Chondrocyte (in vitro differentiated cells): ENCODE results near the gene IBA57. TPM values are rescaled to one million over a fixed set of nuclear protein-coding genes. Genes with fewer than 3 reads are reported as not detected.

ENCODE experiments used
- DNase-seq: peaks from one replicate; pipeline ENCODE4 v3.0.0; 2021; ENCODE audit warnings: mixed read lengths, low spot score
- H3K27ac Mint-ChIP-seq: one replicate; pipeline ENCODE4 v1.8.0; 2021; ENCODE audit warnings: mild to moderate bottlenecking, moderate library complexity, mixed read lengths; ENCODE audit not compliant: unreplicated experiment
- H3K27me3 Mint-ChIP-seq: 2 replicates; pipeline ENCODE4 v1.8.0; 2021; ENCODE audit warnings: low read depth, mixed read lengths
- H3K36me3 Mint-ChIP-seq: 2 replicates; pipeline ENCODE4 v1.8.0; 2021; ENCODE audit warnings: low read depth, mixed read lengths
- H3K4me1 Mint-ChIP-seq: 2 replicates; pipeline ENCODE4 v1.8.0; 2021; ENCODE audit warnings: low read depth, mild to moderate bottlenecking, mixed read lengths
- H3K4me3 Mint-ChIP-seq: one replicate; pipeline ENCODE4 v1.8.0; 2021; ENCODE audit warnings: mild to moderate bottlenecking, moderate library complexity, mixed read lengths; ENCODE audit not compliant: unreplicated experiment
- H3K9me3 Mint-ChIP-seq: 2 replicates; pipeline ENCODE4 v1.8.0; 2021; ENCODE audit warnings: low read depth, mixed read lengths
- total RNA-seq: library from RNA; stranded (reverse); gene quantifications from 3 replicates; pipeline ENCODE4 v1.2.1, GENCODE V29; 2021
- TF ChIP-seq, protein P1 (sequence below): fragments of 200-600 bp; sonication (generic); IDR thresholded peaks from 2 replicates; pipeline ENCODE4 v1.5.0; 2021; ENCODE audit warnings: antibody characterized with exemption, mild to moderate bottlenecking, moderate library complexity

The IBA57 gene
- total RNA-seq, 1 donor from 2014 or later = 5.2 TPM

DNA sequence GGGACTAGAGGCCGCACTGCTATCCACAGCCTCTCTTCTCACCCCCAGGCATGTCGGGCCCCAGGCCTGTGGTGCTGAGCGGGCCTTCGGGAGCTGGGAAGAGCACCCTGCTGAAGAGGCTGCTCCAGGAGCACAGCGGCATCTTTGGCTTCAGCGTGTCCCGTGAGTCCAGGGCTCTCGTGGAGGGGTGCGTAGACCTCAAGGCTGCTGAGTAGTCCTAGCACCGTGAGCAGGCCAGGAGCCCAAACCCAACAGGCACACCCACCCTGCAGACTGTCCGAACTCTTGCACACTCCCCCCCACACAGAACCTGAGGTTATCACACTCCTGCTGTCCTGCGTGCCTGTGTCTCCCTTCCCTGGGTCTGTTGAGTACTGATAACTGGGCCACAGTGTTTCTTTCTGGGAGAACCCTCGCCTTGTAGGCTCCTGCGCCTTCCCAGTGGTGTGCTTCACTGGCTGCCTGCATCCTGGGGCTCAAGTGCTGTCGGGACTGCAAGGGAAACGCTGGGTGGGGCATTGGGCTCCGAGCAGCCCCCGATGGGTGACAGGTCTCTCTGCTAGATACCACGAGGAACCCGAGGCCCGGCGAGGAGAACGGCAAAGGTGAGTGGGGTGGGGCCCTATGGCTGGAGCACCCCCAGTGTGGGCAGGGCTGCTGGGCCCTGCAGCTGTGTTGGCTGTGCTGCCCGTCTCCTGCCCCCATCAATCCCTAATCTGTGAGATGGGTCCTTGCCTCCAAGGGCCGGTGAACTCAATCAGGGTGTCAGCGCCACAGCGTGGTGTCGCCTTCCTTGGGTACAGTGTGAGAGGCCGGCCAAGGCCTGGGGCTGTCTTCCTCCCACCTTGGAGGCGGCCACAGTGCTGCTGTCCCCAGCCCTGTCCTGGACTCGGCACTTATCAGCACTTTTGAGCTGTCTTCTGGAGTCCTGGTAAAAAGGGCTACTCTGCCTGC lies 19.9 kb upstream of the IBA57 start:
- DNase-seq = peak; percentile 92

DNA sequence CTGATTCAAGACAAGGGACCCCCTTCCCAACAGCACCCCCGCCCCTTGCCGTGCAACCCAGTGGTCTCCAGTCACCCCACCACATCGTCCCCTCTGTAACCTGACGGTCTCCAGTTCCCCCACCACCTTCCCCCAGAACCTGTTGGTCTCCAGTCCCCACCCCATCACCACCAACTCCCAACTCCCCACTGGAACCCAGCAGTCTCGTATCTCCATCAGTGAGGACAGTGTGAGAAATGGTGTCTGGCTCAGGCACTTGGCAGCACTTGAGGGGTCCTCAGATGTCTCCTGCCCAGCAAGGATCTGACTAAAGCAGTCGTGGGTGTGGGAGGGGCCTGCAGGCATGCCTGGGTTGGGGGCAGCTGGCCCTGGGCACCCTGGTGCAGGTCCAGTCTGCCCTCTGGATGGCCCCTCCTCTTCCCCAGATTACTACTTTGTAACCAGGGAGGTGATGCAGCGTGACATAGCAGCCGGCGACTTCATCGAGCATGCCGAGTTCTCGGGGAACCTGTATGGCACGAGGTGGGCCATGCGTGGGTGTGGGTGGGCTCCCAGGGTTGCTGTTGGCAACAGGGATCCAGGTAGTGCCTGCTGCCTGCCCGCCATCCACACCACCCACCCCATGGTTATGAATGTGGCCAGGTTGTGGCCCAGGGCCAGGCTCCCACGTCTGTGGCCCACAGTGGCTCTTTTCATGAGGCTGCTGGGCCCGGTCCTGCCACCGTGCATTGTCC lies 19.0 kb upstream of the IBA57 start:
- Mint-ChIP-seq H3K4me3 (no peak overlapping the region), H3K9me3 (no peaks in the 10 kb centered on the region), H3K36me3 (no peaks in the 10 kb centered on the region), H3K27me3 (no peaks in the 10 kb centered on the region), H3K4me1 (peaks cover 24% of the 10 kb centered on the region), H3K27ac (no peak overlapping the region)
- TF ChIP-seq, protein P1, sequence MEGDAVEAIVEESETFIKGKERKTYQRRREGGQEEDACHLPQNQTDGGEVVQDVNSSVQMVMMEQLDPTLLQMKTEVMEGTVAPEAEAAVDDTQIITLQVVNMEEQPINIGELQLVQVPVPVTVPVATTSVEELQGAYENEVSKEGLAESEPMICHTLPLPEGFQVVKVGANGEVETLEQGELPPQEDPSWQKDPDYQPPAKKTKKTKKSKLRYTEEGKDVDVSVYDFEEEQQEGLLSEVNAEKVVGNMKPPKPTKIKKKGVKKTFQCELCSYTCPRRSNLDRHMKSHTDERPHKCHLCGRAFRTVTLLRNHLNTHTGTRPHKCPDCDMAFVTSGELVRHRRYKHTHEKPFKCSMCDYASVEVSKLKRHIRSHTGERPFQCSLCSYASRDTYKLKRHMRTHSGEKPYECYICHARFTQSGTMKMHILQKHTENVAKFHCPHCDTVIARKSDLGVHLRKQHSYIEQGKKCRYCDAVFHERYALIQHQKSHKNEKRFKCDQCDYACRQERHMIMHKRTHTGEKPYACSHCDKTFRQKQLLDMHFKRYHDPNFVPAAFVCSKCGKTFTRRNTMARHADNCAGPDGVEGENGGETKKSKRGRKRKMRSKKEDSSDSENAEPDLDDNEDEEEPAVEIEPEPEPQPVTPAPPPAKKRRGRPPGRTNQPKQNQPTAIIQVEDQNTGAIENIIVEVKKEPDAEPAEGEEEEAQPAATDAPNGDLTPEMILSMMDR = no peak
- no peak for DNase-seq

More for the DNA sequence above, 19.9 kb upstream of the IBA57 start:
- Mint-ChIP-seq H3K4me1 (peaks cover 32% of the 10 kb centered on the region), H3K27ac (no peak overlapping the region), H3K4me3 (no peak overlapping the region), H3K27me3 (no peaks in the 10 kb centered on the region), H3K36me3 (no peaks in the 10 kb centered on the region), H3K9me3 (no peaks in the 10 kb centered on the region)
- TF ChIP-seq, protein P1 = no peak

DNA sequence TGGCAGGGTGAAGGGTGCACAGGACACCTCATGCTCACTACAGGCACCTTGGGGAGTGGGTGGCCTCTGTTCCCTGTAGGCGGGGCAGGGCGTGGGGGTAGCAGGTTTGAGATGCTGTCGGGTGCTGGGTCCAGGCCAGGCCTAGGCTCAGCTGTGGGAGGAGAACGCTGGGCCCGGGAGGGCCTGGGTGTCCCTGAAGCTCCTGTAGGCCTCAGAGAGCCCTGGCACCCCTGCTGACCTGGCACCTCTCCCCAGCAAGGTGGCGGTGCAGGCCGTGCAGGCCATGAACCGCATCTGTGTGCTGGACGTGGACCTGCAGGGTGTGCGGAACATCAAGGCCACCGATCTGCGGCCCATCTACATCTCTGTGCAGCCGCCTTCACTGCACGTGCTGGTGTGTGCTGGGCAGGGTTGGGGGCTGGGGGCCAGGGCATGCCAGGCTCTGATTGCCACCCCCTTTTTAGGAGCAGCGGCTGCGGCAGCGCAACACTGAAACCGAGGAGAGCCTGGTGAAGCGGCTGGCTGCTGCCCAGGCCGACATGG lies 18.4 kb upstream of the IBA57 start:
- Mint-ChIP-seq H3K27ac (no peak overlapping the region), H3K4me3 (no peak overlapping the region), H3K27me3 (no peaks in the 10 kb centered on the region), H3K36me3 (no peaks in the 10 kb centered on the region), H3K9me3 (no peaks in the 10 kb centered on the region), H3K4me1 (peaks cover 18% of the 10 kb centered on the region)
- TF ChIP-seq, protein P1 = no peak
- DNase-seq = no peak

DNA sequence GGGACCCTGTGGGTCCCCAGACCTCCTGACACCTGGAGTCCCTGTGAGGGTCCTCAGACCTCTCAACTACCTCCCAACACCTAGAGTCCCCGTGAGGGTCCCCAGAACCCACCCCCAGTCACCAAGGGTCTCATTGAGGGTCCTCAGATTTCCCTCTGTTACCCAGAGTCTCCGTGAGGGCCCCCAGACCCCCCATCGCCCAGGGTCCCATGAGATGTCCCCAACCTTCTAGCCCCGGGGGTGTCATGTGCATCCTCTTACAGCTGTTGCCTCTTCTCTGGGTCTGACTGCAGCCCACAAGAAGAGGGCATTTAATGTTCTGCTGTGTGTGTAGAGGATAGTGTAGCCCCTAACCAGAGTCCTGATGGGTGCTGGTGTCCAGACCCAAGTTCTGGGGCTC lies 17.8 kb upstream of the IBA57 start:
- TF ChIP-seq, protein P1 = no peak
- H3K36me3 Mint-ChIP-seq = no peaks in the 10 kb centered on the region
- no peaks in the 10 kb centered on the region for H3K27me3 Mint-ChIP-seq
- no peaks in the 10 kb centered on the region for H3K9me3 Mint-ChIP-seq
- H3K27ac Mint-ChIP-seq = no peak overlapping the region
- H3K4me1 Mint-ChIP-seq = peaks cover 12% of the 10 kb centered on the region
- H3K4me3 Mint-ChIP-seq = no peak overlapping the region
- DNase-seq = no peak
